Left lung (tissue), 10 donors: ENCODE measurements around the gene QSER1. TPM values are rescaled to one million over a fixed set of nuclear protein-coding genes. Genes with fewer than 3 reads are reported as not detected.

Experiments
- ATAC-seq: fragments of 200-7000 bp; cut with Tn5 transposase; one replicate; pipeline ENCODE4 v1.9.1; 2020; ENCODE audit warnings: moderate library complexity
- DNase-seq, 4 donors: peaks; one replicate each; pipeline ENCODE4 v3.0.0-alpha.2; 2013 to 2020
- H3K27ac ChIP-seq, 2 donors: fragments of 200-600 bp; sonication (generic) in 1 of 2; one replicate each; pipeline versions ENCODE4 v1.5.0 to v1.8.0; 2020 to 2021
- H3K27me3 ChIP-seq, 2 donors: fragments of 200-600 bp; sonication (generic) in 1 of 2; one replicate each; pipeline versions ENCODE4 v1.5.0 to v1.8.0; 2020 to 2021
- H3K36me3 ChIP-seq, 2 donors: fragments of 200-600 bp; sonication (generic) in 1 of 2; one replicate each; pipeline versions ENCODE4 v1.5.0 to v1.8.0; 2020 to 2021
- H3K4me1 ChIP-seq, 2 donors: fragments of 200-600 bp; one replicate each; pipeline ENCODE4 v1.8.0; 2021
- H3K4me3 ChIP-seq, 2 donors: fragments of 200-600 bp; sonication (generic) in 1 of 2; one replicate each; pipeline versions ENCODE4 v1.5.0 to v1.8.0; 2020 to 2021; ENCODE audit warnings: mild to moderate bottlenecking in 1 of 2
- H3K9me3 ChIP-seq, 2 donors: fragments of 200-600 bp; sonication (generic) in 1 of 2; one replicate each; pipeline versions ENCODE4 v1.5.0 to v1.8.0; 2020 to 2021
- CTCF ChIP-seq, 2 donors: fragments of 200-600 bp; sonication (generic) in 1 of 2; IDR thresholded peaks; one replicate each; pipeline versions ENCODE4 v1.5.0 to v1.8.0; 2021; ENCODE audit warnings: antibody characterized with exemption in 2 of 2
- intact Hi-C, 2 donors: fragments of 100-400 bp; cut with DNase I; formaldehyde crosslinking; loops; one replicate each; pipeline versions ENCODE4 v1.11.2 to v1.14.2; 2022
- polyA plus RNA-seq, 6 donors: library from polyadenylated mRNA; unstranded; fragments of 120-200 nt; gene quantifications; one replicate each; pipeline ENCODE4 v1.2.1, GENCODE V29; 2013; ENCODE audit not compliant: insufficient read length in 6 of 6
- total RNA-seq, 2 donors: library from RNA; stranded (reverse); fragmentation: NEBNext Ultra II Directional; extraction: Animal tissue kit (Norgen Biotek cat#: 25700); gene quantifications; one replicate each; pipeline ENCODE4 v1.2.1, GENCODE V29; 2021
- donor health status: DM: no; HTN: yes; CAD: no.
- donor health status: DM: no; HTN: no; CAD: no.

The QSER1 gene
- total and polyA plus RNA-seq, 8 donors, result 23.4 to 47.4 (median 41.0) TPM

DNA sequence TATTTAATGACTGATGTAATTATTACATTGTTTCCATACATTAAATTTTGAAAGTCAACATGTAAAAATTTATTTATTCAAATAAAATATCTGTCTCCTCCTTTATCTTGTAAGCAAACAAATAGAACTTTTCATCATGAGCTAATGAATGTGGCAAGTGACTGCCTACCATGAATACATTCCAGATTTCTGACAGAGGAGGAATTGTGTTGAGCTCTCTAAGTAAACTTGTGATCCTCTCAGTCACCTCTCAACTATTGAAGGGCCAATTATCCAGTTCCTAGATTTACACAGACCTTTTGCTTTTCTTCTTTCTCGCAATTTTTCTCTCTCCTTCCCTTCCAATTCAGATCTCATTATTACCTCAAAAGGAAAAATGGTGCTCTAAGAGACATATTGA is 41.4 kb upstream of the QSER1 start:
- DNase-seq, result no peak
- no peak for TF ChIP-seq CTCF (IDR thresholded peaks at IDR 0.05)
- no peak overlapping the region for H3K27ac ChIP-seq
- H3K4me1 ChIP-seq, result peaks cover 0 to 20% of the 10 kb centered on the region in 2 donors
- no peaks in the 10 kb centered on the region for H3K27me3 ChIP-seq
- no peak for ATAC-seq
- intact Hi-C loops, result no loop called here
- H3K4me3 ChIP-seq, result no peak overlapping the region
- H3K9me3 ChIP-seq, result no peaks in the 10 kb centered on the region
- H3K36me3 ChIP-seq, result peaks cover 0 to 12% of the 10 kb centered on the region in 2 donors

DNA sequence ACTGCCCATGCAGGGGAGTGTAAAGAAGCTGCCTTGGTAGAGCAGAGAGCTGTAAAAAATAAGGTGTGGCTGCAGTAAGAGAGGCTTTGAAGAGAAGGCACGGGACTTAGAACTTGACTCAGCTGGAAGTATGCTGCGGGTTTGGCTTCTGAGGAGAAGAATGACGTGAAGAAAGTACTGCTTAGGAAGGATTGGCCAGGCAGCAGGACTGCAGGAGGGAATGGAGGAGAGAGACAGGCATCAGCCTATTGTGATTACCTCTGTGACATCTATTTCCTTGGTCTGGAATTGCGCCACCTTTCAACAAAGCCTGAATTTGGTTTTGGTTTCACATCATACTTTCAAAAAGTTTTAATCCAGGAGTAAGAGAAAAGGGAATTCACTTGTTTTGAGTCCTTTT is 40.4 kb upstream of the QSER1 start:
- ATAC-seq (peak; percentile 98), DNase-seq (peak in 2 of 4 donors; percentile 7 to 38)
- H3K4me1 ChIP-seq, result peaks cover 0 to 20% of the 10 kb centered on the region in 2 donors
- H3K4me3 ChIP-seq, result no peak overlapping the region
- H3K27ac ChIP-seq, result peak overlapping the region in 1 of 2 donors; percentile 48
- intact Hi-C loops, result no loop called here
- no peaks in the 10 kb centered on the region for H3K27me3 ChIP-seq
- H3K36me3 ChIP-seq, result peaks cover 0 to 12% of the 10 kb centered on the region in 2 donors
- no peak for TF ChIP-seq CTCF (IDR thresholded peaks at IDR 0.05)
- H3K9me3 ChIP-seq, result no peaks in the 10 kb centered on the region

DNA sequence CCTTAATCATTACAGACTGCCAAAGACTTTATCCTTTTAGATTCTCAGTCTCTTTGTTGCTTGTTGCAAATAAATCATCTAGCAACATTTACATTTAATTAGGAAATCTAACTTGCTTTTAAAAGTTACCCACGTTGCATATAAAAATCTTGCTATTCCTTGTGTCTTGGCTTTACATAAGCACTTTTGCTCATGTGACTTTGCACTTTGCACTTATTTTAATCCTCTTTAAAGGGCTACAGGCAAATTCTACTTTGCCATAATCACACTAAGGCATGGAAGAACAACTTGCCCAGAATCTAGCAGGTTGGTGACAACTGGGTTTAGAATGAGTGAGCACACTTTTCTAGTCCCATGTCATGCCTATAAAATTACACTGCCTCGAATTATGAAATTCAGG is 37.0 kb upstream of the QSER1 start:
- Histone ChIP-seq H3K9me3 (no peaks in the 10 kb centered on the region), H3K4me1 (peaks cover 0 to 6% of the 10 kb centered on the region in 2 donors), H3K36me3 (peaks cover 0 to 12% of the 10 kb centered on the region in 2 donors), H3K27ac (no peak overlapping the region), H3K4me3 (no peak overlapping the region), H3K27me3 (no peaks in the 10 kb centered on the region)
- intact Hi-C loops, result no loop called here
- no peak for TF ChIP-seq CTCF (IDR thresholded peaks at IDR 0.05)
- no peak for ATAC-seq
- DNase-seq, result no peak

DNA sequence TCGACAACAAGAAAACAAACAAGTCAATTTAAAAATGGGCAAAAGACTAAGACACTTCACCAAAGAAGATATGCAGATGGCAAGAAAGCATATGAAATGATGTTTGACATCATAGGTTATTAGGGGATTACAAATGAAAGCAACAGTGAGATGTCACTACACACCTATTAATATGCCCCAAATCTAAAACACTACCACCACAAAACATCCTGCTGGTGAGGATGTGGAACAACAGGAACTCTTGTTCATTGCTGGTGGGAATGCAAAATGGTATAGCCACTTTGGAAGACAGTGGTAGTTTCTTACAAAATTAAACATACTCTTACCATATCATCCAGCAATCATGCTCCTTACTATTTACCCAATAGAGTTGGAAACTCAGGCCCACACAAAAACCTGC is 33.9 kb upstream of the QSER1 start:
- H3K27ac ChIP-seq, result no peak overlapping the region
- H3K27me3 ChIP-seq, result no peaks in the 10 kb centered on the region
- no peak for ATAC-seq
- no peak for TF ChIP-seq CTCF (IDR thresholded peaks at IDR 0.05)
- no peak overlapping the region for H3K4me3 ChIP-seq
- intact Hi-C loops, result no loop called here
- H3K9me3 ChIP-seq, result no peaks in the 10 kb centered on the region
- DNase-seq, result no peak
- peaks cover 0 to 6% of the 10 kb centered on the region in 2 donors for H3K36me3 ChIP-seq
- H3K4me1 ChIP-seq, result no peaks in the 10 kb centered on the region

GRCh38 chr11:32861850-32862577 is 30.6 kb upstream of the QSER1 start:
- ATAC-seq, result no peak
- H3K36me3 ChIP-seq, result no peaks in the 10 kb centered on the region
- no peak for TF ChIP-seq CTCF (IDR thresholded peaks at IDR 0.05)
- intact Hi-C loops, result no loop called here
- no peak overlapping the region for H3K4me3 ChIP-seq
- H3K27ac ChIP-seq, result no peak overlapping the region
- no peak for DNase-seq
- no peaks in the 10 kb centered on the region for H3K9me3 ChIP-seq
- H3K4me1 ChIP-seq, result no peaks in the 10 kb centered on the region
- no peaks in the 10 kb centered on the region for H3K27me3 ChIP-seq
